ENCODE measurements around the gene LRRN4CL. TPM values are rescaled to one million over a fixed set of nuclear protein-coding genes. Genes with fewer than 3 reads are reported as not detected.
A peak's percentile ranks its signal among the peaks of the same experiment; 100 is the strongest.

Gene LRRN4CL
- total RNA-seq, 1 donor from 2014 or later, result 0.25 TPM

DNA sequence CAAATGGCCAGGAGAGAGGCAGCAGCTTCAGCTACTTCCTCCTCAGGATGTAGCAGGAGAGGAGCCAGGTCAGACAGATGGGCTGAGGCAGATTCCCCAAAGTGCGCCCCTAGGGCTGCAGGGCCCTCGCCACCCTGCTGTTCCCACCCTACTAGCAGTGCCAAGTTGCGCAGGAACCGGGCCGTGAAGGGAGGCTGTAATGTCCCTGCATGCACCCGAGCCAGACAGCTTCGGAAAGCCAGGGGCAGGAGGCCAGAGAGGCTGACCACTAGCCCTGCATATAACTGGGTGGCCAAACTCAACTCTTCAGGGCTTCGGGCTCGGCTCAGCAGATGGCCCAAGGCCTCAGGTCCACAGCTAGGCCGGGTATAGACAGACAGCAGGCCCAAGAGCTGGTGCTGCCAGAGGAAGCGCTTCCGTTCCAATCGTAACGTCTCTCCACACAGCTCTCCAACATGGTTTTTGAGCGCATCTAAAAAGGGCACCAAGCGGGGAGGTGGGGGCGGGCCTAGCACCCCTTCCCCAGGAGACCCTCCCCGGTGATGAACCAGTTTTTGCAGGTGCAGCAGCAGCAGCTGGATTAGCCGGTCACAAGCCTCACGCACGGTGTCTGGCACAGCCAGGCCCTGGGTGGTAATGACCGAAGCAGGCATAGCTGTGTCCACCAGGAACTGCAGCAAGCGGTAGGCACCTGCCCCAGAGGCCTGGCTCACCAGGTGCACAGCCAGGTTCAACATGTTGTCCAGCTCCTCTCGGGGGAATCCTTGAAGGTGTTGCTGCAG, 41.0 kb downstream of the LRRN4CL start:
- peaks cover 1% of the 10 kb centered on the region for H3K36me3 ChIP-seq (ENCODE audit: control insufficient read depth, insufficient read depth, low read length)
- H3K27me3 ChIP-seq (ENCODE audit: control insufficient read depth, insufficient read depth, low read length), result no peaks in the 10 kb centered on the region
- no peak overlapping the region for H3K4me3 ChIP-seq (ENCODE audit: low read depth, low read length)
- no peak for TF ChIP-seq CTCF (IDR thresholded peaks at IDR 0.05; ENCODE audit: insufficient read depth, low read length, poor library complexity, severe bottlenecking)
- DNase-seq (ENCODE audit: low read depth), result no peak

DNA sequence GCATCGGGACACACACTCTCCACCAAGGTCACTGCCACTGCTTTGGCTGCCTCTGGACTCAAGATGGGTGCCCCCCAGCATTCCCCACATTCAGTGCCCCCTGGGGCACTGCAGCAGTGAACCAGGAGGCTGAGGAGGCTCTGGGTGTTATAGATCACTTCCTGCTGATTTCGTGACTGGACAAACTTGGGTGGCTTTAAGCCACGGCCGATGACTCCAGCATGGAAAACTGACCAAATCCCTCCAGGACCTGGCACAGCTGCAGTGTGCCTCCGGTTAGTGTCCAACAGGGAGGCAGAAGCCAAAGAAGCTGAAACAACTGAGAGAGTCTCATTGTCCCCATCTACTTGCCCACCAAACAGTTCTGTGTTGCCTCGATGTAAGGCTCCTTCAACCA, 41.7 kb downstream of the LRRN4CL start:
- Histone ChIP-seq H3K36me3 (ENCODE audit: control insufficient read depth, insufficient read depth, low read length) (peaks cover 1% of the 10 kb centered on the region), H3K4me3 (ENCODE audit: low read depth, low read length) (no peak overlapping the region), H3K27me3 (ENCODE audit: control insufficient read depth, insufficient read depth, low read length) (no peaks in the 10 kb centered on the region)
- TF ChIP-seq CTCF (IDR thresholded peaks at IDR 0.05; ENCODE audit: insufficient read depth, low read length, poor library complexity, severe bottlenecking), result no peak
- no peak for DNase-seq (ENCODE audit: low read depth)

GRCh38 chr11:62646825-62647608, 42.3 kb downstream of the LRRN4CL start:
- Histone ChIP-seq H3K4me3 (ENCODE audit: low read depth, low read length) (no peak overlapping the region), H3K36me3 (ENCODE audit: control insufficient read depth, insufficient read depth, low read length) (peaks cover 1% of the 10 kb centered on the region), H3K27me3 (ENCODE audit: control insufficient read depth, insufficient read depth, low read length) (no peaks in the 10 kb centered on the region)
- TF ChIP-seq CTCF (IDR thresholded peaks at IDR 0.05; ENCODE audit: insufficient read depth, low read length, poor library complexity, severe bottlenecking), result no peak
- no peak for DNase-seq (ENCODE audit: low read depth)

DNA sequence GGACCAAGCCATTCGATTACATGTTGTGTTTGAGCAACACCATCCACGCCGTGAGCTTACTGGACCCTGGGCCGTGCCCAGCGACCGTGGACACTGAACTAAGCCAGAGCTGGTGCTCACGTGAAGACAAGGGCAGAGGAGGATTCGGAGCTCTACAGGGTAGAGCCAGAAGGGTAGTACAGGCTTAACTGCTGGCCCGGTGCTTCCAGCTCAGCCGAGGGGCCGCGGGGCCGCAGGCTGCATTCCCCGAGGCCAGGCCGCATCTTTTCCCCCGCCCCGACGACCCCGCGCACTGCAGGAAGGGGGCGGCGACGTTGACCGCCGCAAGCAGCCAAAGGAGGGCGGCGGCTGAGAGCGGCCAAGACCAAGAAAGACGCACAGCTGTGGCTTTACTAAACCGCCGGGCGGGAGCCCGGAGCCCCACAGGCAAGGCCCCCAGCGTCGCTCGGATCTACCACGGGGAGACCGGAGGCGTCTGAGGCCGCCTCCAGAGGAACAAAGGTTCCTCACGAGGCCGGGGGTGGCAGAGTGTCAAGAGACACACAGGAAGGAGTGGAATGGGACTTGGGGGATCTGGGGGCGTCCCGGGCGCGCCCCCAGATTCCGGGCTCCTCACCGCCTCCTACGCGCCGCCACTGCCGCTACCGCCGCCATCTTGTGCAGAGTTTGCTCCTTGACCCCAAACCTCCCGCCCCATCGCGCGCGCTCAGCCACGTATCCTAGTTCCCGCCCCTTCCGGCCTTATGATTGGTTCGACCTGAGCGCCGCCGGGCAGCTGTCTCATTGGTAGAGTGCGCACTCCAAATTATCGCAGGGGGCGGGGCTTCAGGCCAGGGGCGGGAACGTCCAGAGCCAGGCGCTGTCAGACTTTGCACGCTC, 43.1 kb downstream of the LRRN4CL start, which contains the start of gene GANAB:
Gene GANAB, minus strand, starts transcription at position 668 of the 879 bp plus-strand sequence. Its CDS starts 14 bp downstream, at position 654.
- Histone ChIP-seq H3K27me3 (ENCODE audit: control insufficient read depth, insufficient read depth, low read length) (no peaks in the 10 kb centered on the region), H3K36me3 (ENCODE audit: control insufficient read depth, insufficient read depth, low read length) (peaks cover 1% of the 10 kb centered on the region), H3K4me3 (ENCODE audit: low read depth, low read length) (peak within 1 kb of the TSS; percentile 61)
- no peak for TF ChIP-seq CTCF (IDR thresholded peaks at IDR 0.05; ENCODE audit: insufficient read depth, low read length, poor library complexity, severe bottlenecking)
- peak; percentile 87 for DNase-seq (ENCODE audit: low read depth)

- no peak for DNase-seq (ENCODE audit: low read depth)
- no peak for TF ChIP-seq CTCF (IDR thresholded peaks at IDR 0.05; ENCODE audit: insufficient read depth, low read length, poor library complexity, severe bottlenecking)
- peaks cover 1% of the 10 kb centered on the region for H3K36me3 ChIP-seq (ENCODE audit: control insufficient read depth, insufficient read depth, low read length)
- H3K4me3 ChIP-seq (ENCODE audit: low read depth, low read length), result peak overlapping the region; percentile 61
- no peaks in the 10 kb centered on the region for H3K27me3 ChIP-seq (ENCODE audit: control insufficient read depth, insufficient read depth, low read length)
Observed at GRCh38 chr11:62645671-62645945, 43.7 kb downstream of the LRRN4CL start.
